ENCODE results near the gene TMEFF2.
A peak's percentile ranks its signal among the peaks of the same experiment; 100 is the strongest.

Gene TMEFF2, protein sequence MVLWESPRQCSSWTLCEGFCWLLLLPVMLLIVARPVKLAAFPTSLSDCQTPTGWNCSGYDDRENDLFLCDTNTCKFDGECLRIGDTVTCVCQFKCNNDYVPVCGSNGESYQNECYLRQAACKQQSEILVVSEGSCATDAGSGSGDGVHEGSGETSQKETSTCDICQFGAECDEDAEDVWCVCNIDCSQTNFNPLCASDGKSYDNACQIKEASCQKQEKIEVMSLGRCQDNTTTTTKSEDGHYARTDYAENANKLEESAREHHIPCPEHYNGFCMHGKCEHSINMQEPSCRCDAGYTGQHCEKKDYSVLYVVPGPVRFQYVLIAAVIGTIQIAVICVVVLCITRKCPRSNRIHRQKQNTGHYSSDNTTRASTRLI

DNA sequence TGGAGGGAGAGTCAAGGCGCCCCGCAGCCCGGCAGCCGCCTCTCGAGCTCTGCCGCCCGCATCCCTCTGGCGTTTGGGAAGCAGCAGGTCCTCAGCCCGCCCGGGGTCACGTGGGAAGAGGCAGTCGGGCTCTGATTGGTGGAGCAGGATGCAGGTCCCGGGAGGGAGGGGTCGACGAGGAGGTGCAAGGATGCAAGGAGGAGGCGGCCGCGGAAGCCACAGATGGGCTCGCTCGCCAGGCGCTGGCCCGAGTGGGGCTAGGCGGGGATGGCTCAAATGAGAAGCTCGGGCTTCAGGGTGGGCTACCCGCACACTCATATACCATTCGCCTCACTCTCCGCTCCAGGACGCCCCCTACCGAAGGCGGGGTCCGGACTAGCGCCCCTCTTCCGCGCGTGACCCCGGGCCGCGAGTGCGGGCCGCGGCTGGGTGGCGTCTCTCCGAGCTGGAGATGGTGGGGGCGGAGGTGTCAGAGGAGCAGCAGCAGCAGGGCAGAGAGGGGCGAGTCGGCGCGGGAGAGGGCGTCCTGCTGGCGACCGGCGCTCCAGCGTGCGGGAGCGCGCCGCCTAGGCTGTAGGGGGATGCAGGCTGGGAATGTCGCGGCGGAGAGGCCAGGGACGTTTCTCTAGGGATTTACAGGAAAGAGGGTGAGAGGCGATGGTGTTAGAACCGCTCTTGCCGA, at the start of gene TMEFF2:
TSS of gene TMEFF2 (minus strand) at position 68 of the 682 bp plus-strand sequence. CDS start 409 bp downstream, outside the sequence.
- DNase-seq, result peak; percentile 36

DNA sequence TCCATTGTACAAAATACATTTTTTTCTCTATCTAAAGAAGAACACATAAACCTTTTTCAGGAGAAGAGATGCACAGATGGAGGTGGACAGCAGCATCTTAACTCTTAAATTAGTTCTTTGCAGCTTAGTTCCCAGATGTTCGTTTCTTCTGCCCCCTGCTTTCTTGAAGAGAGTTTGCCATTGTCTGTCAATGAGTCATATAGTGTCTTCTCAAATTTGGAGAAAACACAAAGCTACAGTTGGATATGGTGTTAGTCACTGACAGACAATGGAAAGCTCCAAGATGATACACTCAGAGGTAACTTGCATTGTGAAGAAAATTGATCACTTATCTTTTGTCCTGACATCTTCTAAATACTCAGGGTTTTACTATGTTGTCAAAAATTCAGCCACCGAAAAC, 48.8 kb upstream of the TMEFF2 start:
- DNase-seq, result no peak

DNA sequence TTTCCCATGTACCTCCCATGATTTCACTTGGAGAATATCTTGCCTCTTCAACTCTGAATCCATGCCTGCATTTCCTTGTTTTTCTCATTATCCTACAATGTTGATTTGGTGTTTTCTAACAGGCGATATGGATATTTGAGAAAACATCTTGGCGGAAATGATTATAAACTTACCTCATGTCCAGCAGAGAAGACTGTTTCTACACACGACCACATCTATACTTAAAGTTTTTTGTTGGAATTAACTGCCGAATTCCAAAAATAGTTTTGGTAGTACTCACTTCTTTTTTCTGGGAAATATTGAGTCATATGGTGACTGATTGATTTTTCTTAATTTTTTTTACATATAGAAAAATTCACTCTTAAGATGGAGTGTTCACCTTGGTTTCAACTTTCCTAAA, 41.4 kb upstream of the TMEFF2 start:
- no peak for DNase-seq

DNA sequence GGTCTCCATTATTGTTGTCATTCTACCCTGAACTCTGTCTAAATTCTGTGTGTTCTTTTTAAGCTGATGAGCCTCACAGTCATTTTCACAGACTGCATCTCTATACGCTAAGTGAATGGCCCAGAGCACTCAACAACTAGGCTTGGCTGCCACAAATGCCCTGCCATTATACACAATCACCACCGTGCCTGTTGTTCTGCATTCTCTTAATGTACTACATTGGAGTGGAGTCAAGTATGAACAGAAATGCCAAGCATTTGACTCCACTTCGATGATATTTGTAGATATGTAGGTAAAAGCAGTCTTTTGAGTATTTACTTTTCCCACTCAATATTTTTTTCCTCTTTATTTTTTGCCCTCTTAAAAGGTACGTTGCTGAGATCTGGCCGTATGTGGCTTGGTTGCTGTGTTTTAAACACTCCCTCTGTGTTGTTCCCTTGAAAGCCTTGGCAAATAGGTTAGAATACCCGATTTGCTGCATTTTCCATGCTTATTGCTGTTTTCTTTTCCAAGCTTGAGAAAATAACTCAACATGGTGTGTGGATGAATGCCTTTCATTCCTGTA, 36.2 kb upstream of the TMEFF2 start:
- DNase-seq, result no peak

DNA sequence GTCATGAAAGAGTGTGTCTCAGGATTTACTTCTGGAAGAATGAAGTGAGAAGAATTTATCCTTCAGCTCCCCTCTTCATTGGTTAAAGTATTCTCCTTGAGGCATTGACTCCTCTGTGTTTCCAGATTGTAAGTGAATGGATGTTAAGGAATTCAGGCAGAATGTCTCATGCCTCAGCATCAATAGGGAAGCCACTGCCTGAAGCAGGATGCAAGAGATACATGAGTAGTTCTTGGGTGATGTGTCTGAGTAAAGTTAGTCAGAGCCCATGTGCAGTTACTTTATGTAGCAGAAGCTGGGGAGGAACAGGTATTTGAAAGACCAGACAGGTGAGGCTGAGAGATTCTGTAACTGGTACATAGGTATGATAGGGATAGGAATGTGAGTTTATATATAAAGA, 34.0 kb upstream of the TMEFF2 start:
- no peak for DNase-seq

DNA sequence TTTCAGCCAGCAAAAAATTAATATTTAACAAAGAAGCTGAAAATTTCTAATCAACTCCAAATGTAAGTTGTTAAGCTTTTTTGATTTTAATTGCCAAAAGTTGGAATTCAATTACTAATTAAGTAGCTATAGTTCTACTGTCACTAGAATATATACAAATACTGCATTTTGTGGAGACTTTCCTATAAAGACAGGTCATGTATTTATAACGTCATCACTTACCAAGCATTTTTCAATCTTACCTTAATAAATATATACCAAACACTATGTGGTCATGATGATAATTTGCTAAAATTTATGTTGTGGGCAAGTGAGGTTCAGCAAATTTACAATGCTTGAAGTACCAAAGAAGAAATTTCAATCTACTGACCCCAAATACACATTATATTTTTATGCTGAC, 24.2 kb upstream of the TMEFF2 start:
- DNase-seq, result no peak

DNA sequence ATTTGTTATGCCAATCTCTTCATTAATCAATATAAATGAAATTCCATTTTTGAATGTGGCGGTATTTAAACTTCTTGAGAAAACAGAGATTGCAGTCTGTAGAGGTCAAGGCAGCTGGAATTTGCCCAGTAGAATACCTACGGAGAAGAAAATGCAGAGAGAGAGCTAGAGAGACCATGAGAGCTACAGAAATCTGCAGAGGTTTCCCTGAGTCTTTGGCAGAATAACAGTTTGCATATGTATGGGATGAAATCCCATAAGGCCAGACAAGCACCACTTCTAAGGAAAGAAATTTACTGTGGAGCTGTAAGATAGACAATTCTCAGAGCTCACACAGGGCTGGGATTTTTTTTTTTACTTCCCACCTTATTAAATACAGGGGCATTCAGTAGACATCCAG, 23.6 kb upstream of the TMEFF2 start:
- DNase-seq, result no peak

DNA sequence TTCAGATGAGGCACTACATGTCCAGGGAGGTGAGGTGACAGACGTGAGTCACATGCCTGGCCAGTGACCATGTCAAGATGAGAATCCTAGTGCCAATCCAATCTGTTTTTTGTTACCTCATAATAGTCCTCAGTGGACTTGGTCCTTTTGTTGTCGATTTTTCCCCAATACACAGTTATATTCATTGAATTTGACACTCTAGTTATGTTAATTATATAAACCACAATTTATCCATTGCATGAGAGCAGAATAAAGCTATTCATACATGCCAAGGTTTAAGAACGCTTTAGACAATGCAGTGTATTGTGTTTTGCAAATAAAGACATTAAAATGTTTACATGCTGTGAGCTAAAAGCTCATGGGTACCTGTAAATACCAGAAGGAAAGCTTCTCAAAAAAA, 21.6 kb upstream of the TMEFF2 start:
- no peak for DNase-seq

DNA sequence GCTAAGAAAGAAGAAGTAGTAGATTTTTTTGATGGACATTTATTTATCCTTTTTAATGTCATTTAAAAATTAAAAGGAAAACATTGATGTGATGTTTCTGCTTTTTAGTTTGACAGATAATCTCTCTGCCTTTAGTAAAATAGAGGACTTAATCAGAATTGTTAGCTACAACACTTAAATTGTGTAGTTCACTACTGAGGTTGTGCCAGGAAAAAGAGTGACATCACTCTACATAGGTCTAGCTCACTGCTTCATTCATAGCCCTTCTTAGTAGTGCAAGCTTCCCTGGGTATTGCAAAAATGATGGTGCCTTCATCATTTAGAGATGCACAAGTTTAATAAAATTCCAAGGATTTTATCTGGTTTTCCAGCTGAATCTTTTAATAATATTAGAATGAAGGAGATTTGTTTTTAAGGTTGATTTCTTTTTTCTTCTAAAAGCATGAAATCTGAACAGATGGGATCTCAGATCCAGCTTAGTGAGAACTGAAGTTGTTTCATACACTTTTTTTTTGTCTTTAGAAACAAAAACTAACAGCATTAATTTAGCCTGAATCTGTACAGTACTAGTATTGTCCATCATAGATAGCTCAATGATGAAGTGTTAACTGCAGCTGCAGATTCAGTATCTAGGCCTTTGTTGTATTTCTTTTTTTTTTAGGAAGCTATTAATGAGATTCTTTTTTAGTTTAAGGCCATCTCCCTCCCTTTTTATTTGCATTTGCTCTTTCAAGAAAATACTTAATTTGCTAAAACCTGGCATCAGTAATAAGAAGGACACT, 20.6 kb upstream of the TMEFF2 start:
- DNase-seq, result no peak

DNA sequence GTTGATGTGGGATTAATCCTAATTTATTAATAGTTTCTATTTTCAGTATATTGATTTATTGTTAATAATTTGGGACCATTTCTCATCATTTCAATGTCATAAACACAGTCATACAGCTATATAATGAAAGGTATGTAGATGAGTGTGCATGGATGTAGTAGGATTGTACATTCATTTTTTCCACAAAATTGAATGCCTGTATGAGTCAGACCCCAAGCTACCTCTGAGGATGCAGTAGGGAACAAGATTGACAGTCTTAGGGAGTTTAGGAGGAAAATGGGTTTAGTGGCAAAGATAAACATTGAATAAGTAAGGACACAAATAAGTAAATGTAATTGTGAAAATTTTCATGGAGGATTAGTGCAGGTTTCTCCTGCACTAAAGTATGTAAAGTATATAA, 14.1 kb upstream of the TMEFF2 start:
- no peak for DNase-seq

DNA sequence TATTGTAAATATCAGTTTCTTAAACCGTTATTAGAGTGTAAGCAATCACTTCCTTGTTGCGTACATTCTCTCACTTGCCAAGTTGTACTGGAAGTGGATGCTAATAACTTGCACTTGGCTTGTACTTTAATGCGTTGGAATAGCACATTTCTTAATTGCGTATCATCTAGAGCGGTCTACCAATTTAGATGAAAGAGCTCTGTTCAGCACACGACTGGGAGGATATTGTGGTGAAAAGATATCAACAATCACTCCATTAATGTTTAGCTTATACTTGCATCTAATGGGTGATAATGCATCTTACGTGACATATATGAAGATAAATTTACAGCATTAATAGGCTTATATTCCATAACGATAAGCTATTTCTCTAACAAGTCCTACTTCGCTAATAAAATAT, 11.7 kb upstream of the TMEFF2 start:
- no peak for DNase-seq

DNA sequence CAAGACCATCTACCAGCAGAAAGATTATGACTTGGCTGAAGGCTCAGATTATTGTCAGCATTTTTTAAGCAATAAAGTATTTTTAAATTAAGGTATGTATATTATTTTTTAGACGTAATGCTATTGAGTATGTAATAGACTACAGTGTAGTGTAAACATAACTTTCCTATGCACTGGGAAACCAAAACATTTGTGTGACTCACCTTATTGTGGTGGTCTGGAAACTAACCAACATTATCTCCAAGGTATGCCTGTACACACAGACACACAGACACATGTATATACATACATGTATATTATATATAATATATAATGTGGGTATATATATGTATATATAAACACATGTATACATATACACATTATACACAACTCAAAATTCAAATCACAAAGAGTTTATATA, 9.1 kb upstream of the TMEFF2 start:
- DNase-seq, result no peak

DNA sequence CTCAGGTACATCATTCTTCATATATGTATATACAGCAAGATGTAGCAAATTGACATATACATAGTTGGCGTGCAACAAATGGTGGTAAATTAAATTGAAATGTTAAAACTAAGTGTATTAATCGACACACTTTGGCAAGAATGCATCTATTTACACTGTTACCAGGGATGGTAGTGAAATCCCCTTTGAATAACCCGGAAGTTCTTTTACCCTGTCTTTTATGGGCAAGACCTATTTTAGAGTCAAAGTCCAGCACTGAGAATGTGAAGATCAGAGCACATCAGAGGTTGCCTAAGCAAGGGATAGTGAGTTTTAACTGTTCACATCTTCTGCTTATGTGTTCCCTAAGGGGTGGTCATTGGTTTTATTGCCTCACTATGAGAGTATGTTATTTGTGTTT, 7.6 kb upstream of the TMEFF2 start:
- DNase-seq, result no peak

DNA sequence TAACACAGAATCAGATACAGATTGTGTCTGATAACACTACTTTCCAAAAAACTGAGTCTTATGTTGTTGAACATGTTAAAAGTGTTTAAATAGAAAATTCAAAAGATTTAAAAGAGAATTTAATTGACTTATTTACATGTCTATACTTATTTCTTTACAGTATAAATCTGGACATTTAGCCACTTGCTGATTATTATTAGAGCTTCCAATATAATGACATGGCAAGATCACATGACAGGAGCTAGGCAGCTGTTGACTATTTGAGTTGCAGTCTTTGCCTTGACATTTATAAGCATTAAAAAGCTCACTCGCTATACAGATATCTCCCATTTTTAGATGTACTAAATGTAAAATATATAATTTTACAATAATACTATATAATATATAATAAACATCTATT, 6.4 kb upstream of the TMEFF2 start:
- DNase-seq, result no peak

DNA sequence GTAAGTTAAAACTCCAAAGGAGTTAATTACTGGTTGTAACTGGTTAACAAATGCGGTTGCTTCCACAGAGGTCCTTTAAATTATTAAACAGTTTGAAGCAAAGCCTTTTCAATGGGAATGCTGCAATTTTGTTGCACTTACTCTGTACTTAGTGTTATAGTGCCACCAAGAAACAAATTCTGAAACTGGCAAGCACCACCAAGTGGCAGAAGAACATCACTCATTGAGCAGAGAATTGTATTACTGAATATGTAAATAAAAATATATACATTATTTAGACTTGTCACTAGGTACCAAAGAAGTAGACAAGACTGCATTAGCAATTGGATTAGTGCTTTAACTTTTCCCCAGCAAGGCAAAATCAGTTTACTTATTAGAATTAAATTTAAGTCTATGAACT, 2.6 kb upstream of the TMEFF2 start:
- DNase-seq, result no peak

DNA sequence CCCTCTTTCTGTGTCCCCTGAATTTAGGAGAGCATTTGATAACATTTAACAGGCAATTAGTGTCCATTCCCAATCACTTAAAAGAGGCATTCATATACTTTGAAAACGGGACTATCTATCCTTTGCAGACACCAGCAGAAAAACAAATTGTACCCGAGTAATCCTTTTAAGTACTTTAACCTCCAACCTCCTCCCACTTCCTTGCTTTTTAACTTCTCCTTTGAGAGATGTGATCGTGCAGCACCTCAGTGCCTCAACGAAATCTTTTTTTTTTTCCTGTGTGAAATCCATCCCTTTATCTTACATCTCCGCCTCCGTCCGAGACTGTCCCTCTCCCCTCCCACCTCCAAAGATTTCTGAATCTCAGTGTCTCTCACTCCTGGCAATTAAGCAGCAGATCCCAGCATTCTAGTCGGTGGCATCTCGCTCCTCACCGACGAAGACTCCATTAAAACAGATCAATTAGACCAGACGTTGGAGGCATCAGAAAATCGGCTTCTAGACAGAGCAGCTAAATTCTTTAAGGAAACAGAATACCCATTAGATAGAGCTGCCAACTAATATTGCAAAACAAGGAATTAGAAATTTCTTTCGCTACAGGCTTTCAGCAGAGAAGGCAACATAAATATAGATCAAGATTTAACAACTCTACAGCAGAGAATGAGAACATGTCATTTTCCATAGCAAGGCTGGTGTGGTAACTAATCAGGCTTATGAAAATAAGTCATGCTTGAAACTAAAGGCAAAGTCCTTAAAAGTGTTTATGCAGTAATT, 1.9 kb upstream of the TMEFF2 start:
- no peak for DNase-seq

DNA sequence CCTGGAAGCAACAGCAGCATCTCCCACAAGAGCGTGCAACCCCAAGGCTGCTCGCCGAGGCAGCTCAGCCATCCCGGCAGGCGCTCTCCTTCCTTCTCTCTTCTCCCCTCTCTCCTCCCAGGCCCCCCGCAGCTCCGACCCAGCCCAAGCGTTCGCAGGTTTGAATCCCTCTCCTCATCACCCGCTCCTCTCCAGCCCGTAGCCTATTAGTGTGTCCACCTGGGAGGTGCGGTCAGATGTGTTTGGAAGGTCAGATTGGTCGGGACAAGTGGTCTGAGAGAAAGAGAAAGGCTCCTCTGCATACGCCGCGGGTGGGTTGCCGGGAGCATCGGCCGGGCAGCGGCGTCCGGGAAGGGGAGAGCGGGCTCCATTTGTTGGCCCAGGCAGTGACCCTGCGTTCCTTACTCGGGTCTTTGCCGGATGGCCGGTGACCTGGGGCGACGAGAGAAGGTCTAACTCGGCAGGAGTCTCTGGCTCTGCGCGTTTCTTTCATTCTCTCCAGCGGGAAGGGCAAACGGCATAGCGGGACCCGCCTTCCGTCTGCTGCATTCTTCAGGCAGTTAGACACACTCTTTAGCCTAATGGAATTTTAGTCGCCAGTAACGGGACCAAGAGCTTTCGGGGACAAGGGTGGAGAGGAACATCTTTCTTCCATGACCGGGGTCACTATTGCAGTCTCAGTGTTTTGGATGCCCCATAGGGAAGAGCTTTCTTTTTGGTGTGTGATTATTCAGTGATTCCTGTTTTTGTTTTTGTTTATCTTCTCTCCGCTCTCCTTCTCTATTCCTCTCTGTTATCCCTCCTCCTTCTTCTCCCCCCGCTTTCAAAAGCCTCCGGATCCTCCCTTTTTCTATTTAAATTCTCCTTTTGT, 1.1 kb upstream of the TMEFF2 start:
- DNase-seq, result no peak

DNA sequence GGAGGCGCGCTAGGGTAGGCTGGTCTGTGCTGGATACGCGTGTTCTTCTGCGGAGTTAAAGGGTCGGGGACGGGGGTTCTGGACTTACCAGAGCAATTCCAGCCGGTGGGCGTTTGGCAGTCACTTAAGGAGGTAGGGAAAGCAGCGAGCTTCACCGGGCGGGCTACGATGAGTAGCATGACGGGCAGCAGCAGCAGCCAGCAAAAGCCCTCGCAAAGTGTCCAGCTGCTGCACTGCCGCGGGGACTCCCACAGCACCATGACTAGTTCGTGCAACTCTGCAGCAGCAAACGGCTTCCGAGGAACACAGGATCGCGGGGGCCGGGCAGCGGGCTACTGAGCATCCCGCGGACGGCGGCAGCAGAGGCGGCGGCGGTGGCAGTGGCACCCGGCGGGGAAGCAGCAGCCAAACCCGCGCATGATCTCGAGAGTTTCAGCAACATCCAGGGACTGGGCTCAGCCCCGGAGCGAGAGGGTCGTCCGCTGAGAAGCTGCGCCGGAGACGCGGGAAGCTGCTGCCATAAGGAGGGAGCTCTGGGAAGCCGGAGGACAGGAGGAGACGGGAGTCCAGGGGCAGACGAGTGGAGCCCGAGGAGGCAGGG, 368 bp downstream of the TMEFF2 start:
- DNase-seq, result peak; percentile 14

DNA sequence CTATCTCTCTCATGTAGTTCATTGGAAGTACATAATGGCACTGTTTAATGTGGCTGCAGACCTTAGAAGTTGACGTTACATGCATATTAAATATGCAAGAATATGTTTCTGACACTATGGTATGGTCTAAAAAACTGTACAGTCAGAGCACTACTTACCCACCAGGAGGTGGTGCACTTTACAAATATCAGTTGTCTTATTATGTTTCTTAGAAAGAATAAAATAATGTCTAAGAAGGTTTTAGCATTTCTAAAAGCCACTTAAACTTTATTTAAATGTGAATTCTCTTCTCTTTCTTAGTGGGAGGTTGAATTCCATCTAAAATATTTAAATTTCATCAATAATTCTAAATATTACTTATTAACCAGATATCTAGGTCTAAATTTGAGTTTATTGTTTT, 4.3 kb downstream of the TMEFF2 start:
- no peak for DNase-seq

DNA sequence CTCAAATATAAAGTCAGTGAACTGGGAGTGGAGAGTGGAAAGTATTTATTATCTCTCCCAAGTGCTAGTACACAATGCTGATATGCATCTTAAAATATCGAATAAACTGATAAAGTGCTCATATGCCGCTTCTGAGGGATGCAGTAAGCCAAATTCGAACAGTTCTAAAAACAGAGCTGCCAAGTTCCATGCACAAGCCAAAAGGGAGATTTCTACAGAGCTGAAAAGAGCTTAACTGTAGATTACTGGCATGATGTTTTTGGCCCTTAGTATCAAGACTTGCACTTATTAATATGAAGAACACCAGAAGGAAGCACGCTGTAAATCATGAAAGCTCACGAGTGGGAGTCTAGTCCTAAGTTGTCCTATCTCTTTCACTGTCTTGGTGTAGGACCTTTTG, 7.9 kb downstream of the TMEFF2 start:
- DNase-seq, result no peak

DNA sequence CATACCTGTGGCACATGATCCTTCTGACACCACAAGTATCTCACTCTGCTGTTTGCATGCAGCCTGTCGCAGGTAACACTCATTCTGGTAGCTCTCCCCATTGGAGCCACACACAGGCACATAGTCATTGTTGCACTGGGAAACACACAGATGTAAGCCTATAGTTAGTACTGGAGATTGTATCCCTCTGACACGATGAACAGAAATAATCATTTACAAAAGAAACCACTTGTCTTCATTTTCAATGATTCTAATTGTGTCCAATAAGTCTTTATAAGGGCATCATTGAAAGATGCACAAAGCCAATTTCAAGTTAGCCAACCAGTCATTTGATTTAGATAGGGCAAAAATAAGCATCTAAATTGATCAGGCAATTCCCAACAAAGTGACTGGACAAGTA, 10.4 kb downstream of the TMEFF2 start:
- DNase-seq, result no peak
